Uterus (tissue), 4 donors: Measurements from ENCODE around the gene RIC1. TPM values are rescaled to one million over a fixed set of nuclear protein-coding genes. Genes with fewer than 3 reads are reported as not detected.
"Not testable (repeated sequence)": the region's sequence is repeated elsewhere in the genome, so short reads cannot be mapped to it uniquely, and the experiment has no call there.

Experiments
- DNase-seq, 2 donors: peaks; one replicate each; pipeline ENCODE4 v3.0.0-alpha.2; 2019 to 2020
- H3K27ac ChIP-seq, 2 donors: fragments of 200-600 bp; sonication (generic); 1 replicate in 1 of 2; 2 replicates in 1 of 2; pipeline ENCODE4 v1.5.1; 2016 to 2018
- H3K27me3 ChIP-seq, 2 donors: fragments of 200-600 bp; sonication (generic); one replicate each; pipeline ENCODE4 v1.5.1; 2018 to 2019; ENCODE audit warnings: control low read depth in 1 of 2
- H3K36me3 ChIP-seq, 2 donors: fragments of 200-600 bp; sonication (generic); one replicate each; pipeline ENCODE4 v1.5.1; 2019; ENCODE audit warnings: control low read depth in 1 of 2
- H3K4me1 ChIP-seq, 2 donors: fragments of 200-600 bp; sonication (generic); one replicate each; pipeline ENCODE4 v1.5.1; 2018 to 2019; ENCODE audit warnings: control low read depth in 1 of 2
- H3K4me3 ChIP-seq, 2 donors: fragments of 200-600 bp; sonication (generic); 1 replicate in 1 of 2; 2 replicates in 1 of 2; pipeline ENCODE4 v1.5.1; 2018 to 2019; ENCODE audit warnings: mild to moderate bottlenecking in 1 of 2
- H3K9me3 ChIP-seq, 2 donors: fragments of 200-600 bp; sonication (generic); one replicate each; pipeline ENCODE4 v1.5.1; 2019; ENCODE audit warnings: control low read depth in 1 of 2
- POLR2A ChIP-seq, 2 donors: fragments of 450-650 bp; IDR thresholded peaks; one replicate each; pipeline ENCODE4 v1.6.1; 2016; ENCODE audit warnings: antibody characterized with exemption in 2 of 2, mild to moderate bottlenecking in 1 of 2, moderate library complexity in 1 of 2
- intact Hi-C: fragments of 100-400 bp; cut with DNase I; formaldehyde crosslinking; loops from one replicate; pipeline ENCODE4 v1.15.1; 2023; ENCODE audit warnings: low total_unique reads
- total RNA-seq, 4 donors: library from RNA; depleted of rRNA in 3 of 4; stranded (reverse); fragments of >200 nt in 3 of 4; gene quantifications; one replicate each; pipeline versions ENCODE4 v1.1.0 to v1.2.4, GENCODE V29; 2014 to 2023
- TF ChIP-seq, protein P1 (sequence below), 4 experiments: fragments of 200-600 bp in 2 of 4; fragments of 450-650 bp in 2 of 4; sonication (generic) in 2 of 4; IDR thresholded peaks; one replicate each; pipeline ENCODE4 v1.5.1; 2016 to 2019; ENCODE audit warnings: antibody characterized with exemption in 4 of 4, mild to moderate bottlenecking in 2 of 4, moderate library complexity in 1 of 4
- donor health status: DM: yes; HTN: yes; CAD: no.

Gene RIC1
- total RNA-seq, 4 donors from 2014 or later: 24.1 to 106 (median 52.5) TPM

GRCh38 chr9:5720151-5720550 is 91.2 kb downstream of the RIC1 start:
- no peaks in the 10 kb centered on the region for H3K27me3 ChIP-seq
- no peak for DNase-seq
- no peaks in the 10 kb centered on the region for H3K9me3 ChIP-seq
- intact Hi-C loops: no loop called here
- H3K4me3 ChIP-seq: no peak overlapping the region
- no peaks in the 10 kb centered on the region for H3K36me3 ChIP-seq
- no peak overlapping the region for H3K27ac ChIP-seq
- no peak for TF ChIP-seq POLR2A (IDR thresholded peaks at IDR 0.05)
- TF ChIP-seq, protein P1, sequence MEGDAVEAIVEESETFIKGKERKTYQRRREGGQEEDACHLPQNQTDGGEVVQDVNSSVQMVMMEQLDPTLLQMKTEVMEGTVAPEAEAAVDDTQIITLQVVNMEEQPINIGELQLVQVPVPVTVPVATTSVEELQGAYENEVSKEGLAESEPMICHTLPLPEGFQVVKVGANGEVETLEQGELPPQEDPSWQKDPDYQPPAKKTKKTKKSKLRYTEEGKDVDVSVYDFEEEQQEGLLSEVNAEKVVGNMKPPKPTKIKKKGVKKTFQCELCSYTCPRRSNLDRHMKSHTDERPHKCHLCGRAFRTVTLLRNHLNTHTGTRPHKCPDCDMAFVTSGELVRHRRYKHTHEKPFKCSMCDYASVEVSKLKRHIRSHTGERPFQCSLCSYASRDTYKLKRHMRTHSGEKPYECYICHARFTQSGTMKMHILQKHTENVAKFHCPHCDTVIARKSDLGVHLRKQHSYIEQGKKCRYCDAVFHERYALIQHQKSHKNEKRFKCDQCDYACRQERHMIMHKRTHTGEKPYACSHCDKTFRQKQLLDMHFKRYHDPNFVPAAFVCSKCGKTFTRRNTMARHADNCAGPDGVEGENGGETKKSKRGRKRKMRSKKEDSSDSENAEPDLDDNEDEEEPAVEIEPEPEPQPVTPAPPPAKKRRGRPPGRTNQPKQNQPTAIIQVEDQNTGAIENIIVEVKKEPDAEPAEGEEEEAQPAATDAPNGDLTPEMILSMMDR (IDR thresholded peaks at IDR 0.05): no peak
- H3K4me1 ChIP-seq: no peaks in the 10 kb centered on the region

DNA sequence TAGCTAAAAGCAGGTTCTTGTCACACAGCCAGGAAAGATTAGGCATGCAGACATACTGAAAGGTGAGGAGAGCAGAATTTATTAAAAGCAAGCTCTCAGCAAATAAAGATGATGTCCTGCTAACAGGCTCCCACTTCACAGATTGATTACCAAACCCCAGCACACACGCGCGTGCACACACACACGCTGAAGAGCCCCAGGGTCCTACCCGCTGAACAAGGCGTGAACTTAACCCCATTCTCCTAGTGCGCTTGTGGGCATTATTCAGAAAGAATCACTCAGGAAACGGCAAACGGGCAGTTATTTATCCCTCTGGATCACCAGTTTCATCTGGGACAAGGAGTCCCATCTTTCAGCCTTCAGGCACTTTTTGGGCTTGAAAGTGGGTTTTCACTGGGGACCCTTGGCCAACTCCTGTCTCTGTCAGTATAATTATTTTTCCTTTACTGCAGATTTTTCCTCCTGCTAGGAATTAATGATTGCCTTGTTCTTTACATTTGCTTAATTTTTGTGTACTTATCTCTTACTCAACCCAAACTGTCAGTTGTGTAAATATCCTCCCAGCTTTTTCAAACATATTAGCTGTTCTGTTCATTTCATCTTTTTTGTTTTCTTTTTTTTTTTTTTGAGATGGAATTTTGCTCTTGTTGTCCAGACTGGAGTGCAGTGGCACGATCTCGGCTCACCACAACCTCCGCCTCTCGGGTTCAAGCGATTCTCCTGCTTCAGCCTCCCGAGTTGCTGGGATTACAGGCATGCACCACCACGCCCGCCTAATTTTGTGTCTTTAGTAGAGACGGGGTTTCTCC is 92.6 kb downstream of the RIC1 start:
- Histone ChIP-seq H3K27me3 (no peaks in the 10 kb centered on the region), H3K4me3 (no peak overlapping the region), H3K4me1 (no peaks in the 10 kb centered on the region), H3K36me3 (no peaks in the 10 kb centered on the region), H3K9me3 (no peaks in the 10 kb centered on the region), H3K27ac (no peak overlapping the region)
- intact Hi-C loops: no loop called here
- TF ChIP-seq, protein P1 (IDR thresholded peaks at IDR 0.05): no peak
- no peak for TF ChIP-seq POLR2A (IDR thresholded peaks at IDR 0.05)
- DNase-seq: no peak

GRCh38 chr9:5722679-5723078 is 93.8 kb downstream of the RIC1 start:
- H3K27ac ChIP-seq, H3K27me3 ChIP-seq, H3K4me1 ChIP-seq, H3K4me3 ChIP-seq, H3K9me3 ChIP-seq, DNase-seq, intact Hi-C loops, H3K36me3 ChIP-seq: not testable (repeated sequence)

GRCh38 chr9:5735072-5735471 is 106.2 kb downstream of the RIC1 start:
- Histone ChIP-seq H3K4me1 (no peaks in the 10 kb centered on the region), H3K27me3 (no peaks in the 10 kb centered on the region), H3K27ac (no peak overlapping the region), H3K9me3 (no peaks in the 10 kb centered on the region), H3K4me3 (no peak overlapping the region), H3K36me3 (no peaks in the 10 kb centered on the region)
- DNase-seq: no peak
- intact Hi-C loops: no loop called here
- TF ChIP-seq, protein P1 (IDR thresholded peaks at IDR 0.05): no peak
- no peak for TF ChIP-seq POLR2A (IDR thresholded peaks at IDR 0.05)

DNA sequence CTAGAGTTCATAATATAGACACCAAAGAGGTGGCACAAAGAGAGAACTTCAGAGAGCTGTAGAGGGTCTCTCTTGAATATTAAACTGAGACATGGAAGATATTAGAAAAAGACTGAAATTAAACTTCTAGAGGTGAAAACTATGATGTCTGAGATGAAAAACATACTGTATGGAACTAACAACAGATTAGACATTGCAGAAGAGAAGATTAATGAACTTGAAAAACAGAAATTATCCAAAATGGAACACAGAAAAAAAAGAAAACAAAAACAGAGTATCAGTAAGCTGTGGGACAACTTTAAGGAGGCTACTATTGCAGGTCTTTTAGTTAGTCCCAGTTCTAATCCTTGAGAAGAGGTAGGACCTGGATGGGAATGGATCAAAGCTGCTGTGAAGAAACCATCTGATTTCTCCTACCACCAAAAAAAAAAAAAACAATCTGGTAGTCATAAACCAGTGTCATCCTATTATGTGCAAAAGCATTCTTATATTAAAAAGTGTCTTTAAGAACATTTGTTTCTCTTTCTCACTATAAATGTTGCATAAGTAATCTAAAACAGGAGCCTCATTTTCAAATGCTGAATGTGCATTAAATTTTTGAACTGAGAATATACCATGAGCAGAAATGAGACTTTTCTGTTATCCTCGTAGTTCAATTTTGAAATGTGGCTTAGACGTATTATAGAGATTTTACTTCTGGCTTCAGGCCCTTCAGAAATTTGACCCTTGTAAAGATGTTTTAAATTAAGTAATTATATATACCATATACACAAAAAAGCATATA is 107.8 kb downstream of the RIC1 start:
- no peaks in the 10 kb centered on the region for H3K4me1 ChIP-seq
- no peaks in the 10 kb centered on the region for H3K27me3 ChIP-seq
- intact Hi-C loops: no loop called here
- H3K27ac ChIP-seq: no peak overlapping the region
- TF ChIP-seq, protein P1 (IDR thresholded peaks at IDR 0.05): no peak
- TF ChIP-seq POLR2A (IDR thresholded peaks at IDR 0.05): no peak
- no peak for DNase-seq
- H3K36me3 ChIP-seq: no peaks in the 10 kb centered on the region
- H3K9me3 ChIP-seq: no peaks in the 10 kb centered on the region
- no peak overlapping the region for H3K4me3 ChIP-seq
